HG03521 (cell line): ENCODE results near the gene UQCR10.
"Not testable (repeated sequence)": the region's sequence is repeated elsewhere in the genome, so short reads cannot be mapped to it uniquely, and the experiment has no call there.

ENCODE experiments used
- ATAC-seq: cut with Tn5 transposase; IDR thresholded peaks from one replicate; pipeline ENCODE4 v1.9.1; 2021; ENCODE audit warnings: mild to moderate bottlenecking, moderate library complexity; ENCODE audit not compliant: unreplicated experiment

The UQCR10 gene

GRCh38 chr22:29735416-29735815 lies 31.8 kb upstream of the UQCR10 start:
- no peak for ATAC-seq

GRCh38 chr22:29737251-29738117 lies 29.7 kb upstream of the UQCR10 start:
- no peak for ATAC-seq

- ATAC-seq = no peak
Observed at GRCh38 chr22:29738118-29738815, 28.9 kb upstream of the UQCR10 start.

GRCh38 chr22:29739346-29739875 lies 27.8 kb upstream of the UQCR10 start:
- ATAC-seq = no peak

GRCh38 chr22:29740216-29740615 lies 27.0 kb upstream of the UQCR10 start:
- ATAC-seq = no peak

- no peak for ATAC-seq
Observed at GRCh38 chr22:29741926-29742325, 25.2 kb upstream of the UQCR10 start.

- ATAC-seq = no peak
Observed at GRCh38 chr22:29742326-29742725, 24.8 kb upstream of the UQCR10 start.

GRCh38 chr22:29744902-29745301 lies 22.3 kb upstream of the UQCR10 start:
- no peak for ATAC-seq

GRCh38 chr22:29747832-29748231 lies 19.3 kb upstream of the UQCR10 start:
- no peak for ATAC-seq

GRCh38 chr22:29748248-29748893 lies 18.8 kb upstream of the UQCR10 start:
- no peak for ATAC-seq

GRCh38 chr22:29750029-29750428 lies 17.1 kb upstream of the UQCR10 start:
- ATAC-seq = no peak

- ATAC-seq = no peak
Observed at GRCh38 chr22:29750559-29751538, 16.3 kb upstream of the UQCR10 start.

- ATAC-seq = no peak
Observed at GRCh38 chr22:29751669-29752068, 15.5 kb upstream of the UQCR10 start.

GRCh38 chr22:29753808-29754657 lies 13.1 kb upstream of the UQCR10 start:
- no peak for ATAC-seq

- not testable (repeated sequence) for ATAC-seq
Observed at GRCh38 chr22:29754658-29755395, 12.3 kb upstream of the UQCR10 start.

- no peak for ATAC-seq
Observed at GRCh38 chr22:29755889-29756288, 11.3 kb upstream of the UQCR10 start.

GRCh38 chr22:29756341-29756740 lies 10.8 kb upstream of the UQCR10 start:
- no peak for ATAC-seq

- ATAC-seq = no peak
Observed at GRCh38 chr22:29757096-29757495, 10.1 kb upstream of the UQCR10 start.
